Measurements from ENCODE around the gene ZNF207. TPM values are rescaled to one million over a fixed set of nuclear protein-coding genes. Genes with fewer than 3 reads are reported as not detected.
"Not testable (repeated sequence)": the region's sequence is repeated elsewhere in the genome, so short reads cannot be mapped to it uniquely, and the experiment has no call there.

The ZNF207 gene
- total and polyA plus RNA-seq, 7 experiments from 2014 or later = 168 to 288 (median 260) TPM

- H3K9me3 ChIP-seq (ENCODE audit: control insufficient read depth in 2 of 3, low read length in 3 of 3) = no peaks in the 10 kb centered on the region
- POLR2A ChIA-PET = interaction anchor here (0.9 to 2.2 kb wide), 7 partner anchors 9 to 342 kb away, joined by 4 to 11 read pairs (median 5); partner anchors contain the start of genes C17orf75, CDK5R1 and PSMD11
- no peaks in the 10 kb centered on the region for H3K27me3 ChIP-seq (ENCODE audit: control insufficient read depth in 2 of 2, insufficient read depth in 2 of 2, low read length in 2 of 2)
- Mint-ChIP-seq H3K27ac (peak overlapping the region; percentile 95 to 100 (median 99)), H3K27me3 (no peaks in the 10 kb centered on the region), H3K36me3 (peaks cover 18 to 33% (median 20%) of the 10 kb centered on the region in 5 donors), H3K9me3 (peaks cover 0 to 5% (median 0%) of the 10 kb centered on the region in 11 donors), H3K4me1 (peaks cover 26 to 62% (median 46%) of the 10 kb centered on the region in 7 donors), H3K4me3 (peak overlapping the region; percentile 90 to 100 (median 98))
- H3K4me3 ChIP-seq (ENCODE audit: low read length) = peak overlapping the region; percentile 98
- CTCF ChIA-PET = no interaction called here
- peaks cover 5 to 30% (median 9%) of the 10 kb centered on the region in 3 experiments for H3K36me3 ChIP-seq (ENCODE audit: control insufficient read depth in 2 of 3, insufficient read depth in 3 of 3, low read length in 3 of 3)
- peaks cover 21 to 33% of the 10 kb centered on the region in 2 donors for H3K4me1 ChIP-seq (ENCODE audit: control insufficient read depth in 2 of 2, insufficient read depth in 2 of 2, low read length in 2 of 2)
- intact Hi-C loops (cut with micrococcal nuclease) = loop anchor here (1.0 to 5.0 kb wide), 14 partner anchors 10 to 844 kb away; partner anchors contain the start of genes PSMD11 (in 2 of the 2), RHOT1 (in 2 of the 2), UTP6 (in 2 of the 2) and LRRC37B (in 1 of the 2)
- DNase-seq (peak in 7 of 9 donors; percentile 33 to 62 (median 47)), ATAC-seq (peak; percentile 34)
- H3K27ac ChIP-seq (ENCODE audit: low read depth, low read length) = peak overlapping the region; percentile 98
Observed at GRCh38 chr17:32350666-32351418, 885 bp downstream of the ZNF207 start.

- peaks cover 29 to 73% (median 56%) of the 10 kb centered on the region in 7 donors for H3K4me1 Mint-ChIP-seq
- not testable (repeated sequence) for H3K27me3 ChIP-seq (ENCODE audit: control insufficient read depth in 2 of 2, insufficient read depth in 2 of 2, low read length in 2 of 2)
Observed at GRCh38 chr17:32352734-32353133, 2.8 kb downstream of the ZNF207 start.

GRCh38 chr17:32355649-32356377 is 5.9 kb downstream of the ZNF207 start:
- ATAC-seq = no peak
- Mint-ChIP-seq H3K4me3 (peak overlapping the region; percentile 12 to 84 (median 68)), H3K36me3 (peaks cover 10 to 35% (median 25%) of the 10 kb centered on the region in 5 donors), H3K27me3 (no peaks in the 10 kb centered on the region), H3K4me1 (peaks cover 31 to 69% (median 62%) of the 10 kb centered on the region in 7 donors), H3K9me3 (peaks cover 0 to 1% (median 0%) of the 10 kb centered on the region in 11 donors), H3K27ac (peak overlapping the region in 7 of 9 donors; percentile 2 to 81 (median 17))
- H3K27ac ChIP-seq (ENCODE audit: low read depth, low read length) = peak overlapping the region; percentile 45
- intact Hi-C loops (cut with micrococcal nuclease) = no loop called here
- ChIA-PET CTCF (no interaction called here), POLR2A (interaction anchor here (1.1 kb wide), 1 partner anchor 13 kb away, joined by 3 read pairs; no protein-coding TSS in a partner anchor)
- H3K4me1 ChIP-seq (ENCODE audit: control insufficient read depth in 2 of 2, insufficient read depth in 2 of 2, low read length in 2 of 2) = peaks cover 41 to 42% of the 10 kb centered on the region in 2 donors
- no peak for DNase-seq
- no peak overlapping the region for H3K4me3 ChIP-seq (ENCODE audit: low read length)
- H3K9me3 ChIP-seq (ENCODE audit: control insufficient read depth in 2 of 3, low read length in 3 of 3) = no peaks in the 10 kb centered on the region
- no peaks in the 10 kb centered on the region for H3K27me3 ChIP-seq (ENCODE audit: control insufficient read depth in 2 of 2, insufficient read depth in 2 of 2, low read length in 2 of 2)
- peaks cover 22 to 57% (median 34%) of the 10 kb centered on the region in 3 experiments for H3K36me3 ChIP-seq (ENCODE audit: control insufficient read depth in 2 of 3, insufficient read depth in 3 of 3, low read length in 3 of 3)

More at GRCh38 chr17:32352734-32353133, 2.8 kb downstream of the ZNF207 start:
- Histone ChIP-seq H3K27ac (ENCODE audit: low read depth, low read length) (peak overlapping the region; percentile 27), H3K4me3 (ENCODE audit: low read length) (peak overlapping the region; percentile 10), H3K4me1 (ENCODE audit: control insufficient read depth in 2 of 2, insufficient read depth in 2 of 2, low read length in 2 of 2) (peaks cover 32 to 45% of the 10 kb centered on the region in 2 donors), H3K36me3 (ENCODE audit: control insufficient read depth in 2 of 3, insufficient read depth in 3 of 3, low read length in 3 of 3) (peaks cover 14 to 42% (median 15%) of the 10 kb centered on the region in 3 experiments)
- POLR2A ChIA-PET = interaction anchor here (0.6 kb wide), 1 partner anchor 101 kb away, joined by 3 read pairs; no protein-coding TSS in a partner anchor
- H3K9me3 ChIP-seq (ENCODE audit: control insufficient read depth in 2 of 3, low read length in 3 of 3); H3K27me3 Mint-ChIP-seq; CTCF ChIA-PET; ATAC-seq; H3K9me3 Mint-ChIP-seq; DNase-seq: not testable (repeated sequence)
- Mint-ChIP-seq H3K27ac (peak overlapping the region in 2 of 9 donors; percentile 24 to 57), H3K4me3 (peak overlapping the region; percentile 90 to 100 (median 98)), H3K36me3 (peaks cover 18 to 39% (median 26%) of the 10 kb centered on the region in 5 donors)
- intact Hi-C loops (cut with micrococcal nuclease) = loop anchor here (5.0 kb wide), 3 partner anchors 210 to 845 kb away; partner anchors contain the start of genes RHOT1 (in 1 of the 2) and UTP6 (in 1 of the 2)

DNA sequence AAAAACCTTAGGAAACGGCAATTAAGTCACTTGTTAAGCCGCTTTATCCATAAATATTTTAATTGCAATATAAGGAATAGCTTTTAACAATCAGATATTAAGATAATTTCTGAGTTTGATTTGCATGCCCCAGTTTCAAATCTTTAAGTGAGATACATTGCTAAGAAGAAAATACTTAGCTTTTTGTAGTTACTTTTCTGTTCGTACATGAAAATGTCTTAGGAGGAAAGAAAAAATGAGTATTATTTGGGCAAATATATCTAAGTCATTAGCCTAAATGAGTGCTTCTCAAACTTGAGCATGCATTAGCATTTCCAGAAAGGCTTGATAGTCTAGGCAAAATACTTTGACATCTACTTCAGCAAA is 6.4 kb downstream of the ZNF207 start:
- POLR2A ChIA-PET = no interaction called here

GRCh38 chr17:32356750-32357149 is 6.8 kb downstream of the ZNF207 start:
- intact Hi-C loops (cut with micrococcal nuclease) = no loop called here
- POLR2A ChIA-PET = no interaction called here
- no peak overlapping the region for H3K4me3 ChIP-seq (ENCODE audit: low read length)
- H3K9me3 Mint-ChIP-seq = peaks cover 0 to 1% (median 0%) of the 10 kb centered on the region in 11 donors
- H3K4me3 Mint-ChIP-seq = peak overlapping the region in 8 of 10 donors; percentile 34 to 80 (median 64)
- no peak for ATAC-seq
- H3K27me3 ChIP-seq (ENCODE audit: control insufficient read depth in 2 of 2, insufficient read depth in 2 of 2, low read length in 2 of 2) = no peaks in the 10 kb centered on the region
- peaks cover 14 to 41% (median 29%) of the 10 kb centered on the region in 5 donors for H3K36me3 Mint-ChIP-seq
- H3K27me3 Mint-ChIP-seq = no peaks in the 10 kb centered on the region
- no peak for DNase-seq
- peak overlapping the region in 1 of 9 donors; percentile 72 for H3K27ac Mint-ChIP-seq
- peaks cover 23 to 66% (median 42%) of the 10 kb centered on the region in 3 experiments for H3K36me3 ChIP-seq (ENCODE audit: control insufficient read depth in 2 of 3, insufficient read depth in 3 of 3, low read length in 3 of 3)
- no peaks in the 10 kb centered on the region for H3K9me3 ChIP-seq (ENCODE audit: control insufficient read depth in 2 of 3, low read length in 3 of 3)
- peaks cover 31 to 70% (median 61%) of the 10 kb centered on the region in 7 donors for H3K4me1 Mint-ChIP-seq
- CTCF ChIA-PET = no interaction called here
- peaks cover 39 to 42% of the 10 kb centered on the region in 2 donors for H3K4me1 ChIP-seq (ENCODE audit: control insufficient read depth in 2 of 2, insufficient read depth in 2 of 2, low read length in 2 of 2)
- H3K27ac ChIP-seq (ENCODE audit: low read depth, low read length) = no peak overlapping the region

More for the DNA sequence above, 6.4 kb downstream of the ZNF207 start:
- Histone ChIP-seq H3K4me3 (ENCODE audit: low read length) (no peak overlapping the region), H3K27ac (ENCODE audit: low read depth, low read length) (peak overlapping the region; percentile 10), H3K36me3 (ENCODE audit: control insufficient read depth in 2 of 3, insufficient read depth in 3 of 3, low read length in 3 of 3) (peaks cover 23 to 63% (median 40%) of the 10 kb centered on the region in 3 experiments), H3K9me3 (ENCODE audit: control insufficient read depth in 2 of 3, low read length in 3 of 3) (no peaks in the 10 kb centered on the region), H3K4me1 (ENCODE audit: control insufficient read depth in 2 of 2, insufficient read depth in 2 of 2, low read length in 2 of 2) (peaks cover 41 to 42% of the 10 kb centered on the region in 2 donors), H3K27me3 (ENCODE audit: control insufficient read depth in 2 of 2, insufficient read depth in 2 of 2, low read length in 2 of 2) (no peaks in the 10 kb centered on the region)
- ATAC-seq (no peak), DNase-seq (no peak)
- Mint-ChIP-seq H3K27ac (peak overlapping the region in 2 of 9 donors; percentile 72 to 81), H3K27me3 (no peaks in the 10 kb centered on the region), H3K9me3 (peaks cover 0 to 1% (median 0%) of the 10 kb centered on the region in 11 donors), H3K36me3 (peaks cover 14 to 41% (median 28%) of the 10 kb centered on the region in 5 donors), H3K4me1 (peaks cover 31 to 72% (median 64%) of the 10 kb centered on the region in 7 donors), H3K4me3 (peak overlapping the region in 7 of 10 donors; percentile 36 to 80 (median 65))
- intact Hi-C loops (cut with micrococcal nuclease) = no loop called here
- CTCF ChIA-PET = no interaction called here

GRCh38 chr17:32357615-32358014 is 7.7 kb downstream of the ZNF207 start:
- no peaks in the 10 kb centered on the region for H3K27me3 Mint-ChIP-seq
- DNase-seq = no peak
- Histone ChIP-seq H3K27me3 (ENCODE audit: control insufficient read depth in 2 of 2, insufficient read depth in 2 of 2, low read length in 2 of 2) (no peaks in the 10 kb centered on the region), H3K27ac (ENCODE audit: low read depth, low read length) (no peak overlapping the region), H3K36me3 (ENCODE audit: control insufficient read depth in 2 of 3, insufficient read depth in 3 of 3, low read length in 3 of 3) (peaks cover 27 to 71% (median 42%) of the 10 kb centered on the region in 3 experiments), H3K4me3 (ENCODE audit: low read length) (no peak overlapping the region), H3K4me1 (ENCODE audit: control insufficient read depth in 2 of 2, insufficient read depth in 2 of 2, low read length in 2 of 2) (peaks cover 36 to 42% of the 10 kb centered on the region in 2 donors), H3K9me3 (ENCODE audit: control insufficient read depth in 2 of 3, low read length in 3 of 3) (no peaks in the 10 kb centered on the region)
- peaks cover 0 to 1% (median 0%) of the 10 kb centered on the region in 11 donors for H3K9me3 Mint-ChIP-seq
- peaks cover 31 to 71% (median 62%) of the 10 kb centered on the region in 7 donors for H3K4me1 Mint-ChIP-seq
- peak overlapping the region in 1 of 9 donors; percentile 19 for H3K27ac Mint-ChIP-seq
- peaks cover 14 to 44% (median 27%) of the 10 kb centered on the region in 5 donors for H3K36me3 Mint-ChIP-seq
- H3K4me3 Mint-ChIP-seq = peak overlapping the region in 1 of 10 donors; percentile 29
- ChIA-PET POLR2A (no interaction called here), CTCF (no interaction called here)
- no peak for ATAC-seq
- intact Hi-C loops (cut with micrococcal nuclease) = no loop called here
